H1 (cell line): ENCODE data around the gene PRICKLE1. TPM values are rescaled to one million over a fixed set of nuclear protein-coding genes. Genes with fewer than 3 reads are reported as not detected.

Experiments
- ASH2L ChIP-seq: fragments of 200-600, 300-600 bp; sonication (generic); IDR thresholded peaks from one replicate; pipeline ENCODE4 v1.7.1; 2017; ENCODE audit warnings: low read length
- CHD7 ChIP-seq: fragments of 300-600 bp; sonication (generic); IDR thresholded peaks from 2 replicates; pipeline ENCODE4 v1.7.1; 2012; ENCODE audit warnings: low read length, moderate library complexity, mild to moderate bottlenecking, inconsistent platforms; ENCODE audit not compliant: insufficient replicate concordance
- CTBP2 ChIP-seq: IDR thresholded peaks from 2 replicates; pipeline ENCODE4 v1.7.0; 2011; ENCODE audit warnings: borderline replicate concordance, mild to moderate bottlenecking, moderate library complexity, mixed read lengths, low read length; ENCODE audit not compliant: insufficient read depth, insufficient read length
- EZH2 ChIP-seq: fragments of 200-600 bp; sonication (generic); IDR thresholded peaks from 2 replicates; pipeline ENCODE4 v1.7.1; 2012; ENCODE audit warnings: low read depth, mild to moderate bottlenecking, moderate library complexity, low read length, inconsistent platforms; ENCODE audit not compliant: severe bottlenecking
- JUN ChIP-seq: IDR thresholded peaks from 2 replicates; pipeline ENCODE4 v1.6.1; 2011; ENCODE audit warnings: low read depth, mild to moderate bottlenecking, improper control_type of control experiment, low read length
- KDM1A ChIP-seq: fragments of 200-600, 300-600 bp; sonication (generic); IDR thresholded peaks from 2 replicates; pipeline ENCODE4 v1.7.1; 2016; ENCODE audit warnings: mild to moderate bottlenecking, low read length, borderline replicate concordance
- PHF8 ChIP-seq: fragments of 200-600 bp; sonication (generic); conservative IDR thresholded peaks from 2 replicates; pipeline ENCODE4 v1.7.1; 2012; ENCODE audit warnings: low read depth, mild to moderate bottlenecking, inconsistent platforms, low read length, moderate library complexity
- polyA plus RNA-seq, 7 experiments: library from polyadenylated mRNA; depleted of rRNA in 3 of 7; stranded (reverse) in 5 of 7; unstranded in 2 of 7; fragments of >200 nt in 5 of 7; fragments of 200-250 nt in 2 of 7; gene quantifications; 1 replicate in 5 of 7; 2 replicates in 1 of 7; 4 replicates in 1 of 7; pipeline versions ENCODE4 v1.2.1 to v1.2.3, GENCODE V29; 2011 to 2013; ENCODE audit warnings: missing spikeins in 2 of 7, mixed read lengths in 2 of 7
- total RNA-seq: library from RNA; stranded (reverse); fragmentation: NEBNext Ultra II Directional; extraction: Animal tissue kit (Norgen Biotek cat#: 25700); gene quantifications from 2 replicates; pipeline ENCODE4 v1.2.1, GENCODE V29; 2021
- TF ChIP-seq, protein P1 (sequence below): IDR thresholded peaks from 2 replicates; pipeline ENCODE4 v1.6.1; 2012; ENCODE audit warnings: inconsistent platforms

Gene PRICKLE1
- total and polyA plus RNA-seq, 2 of the 8 experiments (the other 6 are each of a cell fraction or from before 2014, with no cell fraction given), result 14.0 to 22.4 TPM

- TF ChIP-seq CHD7 (no peak), ASH2L (peak; percentile 75), JUN (no peak), CTBP2 (no peak), PHF8 (no peak), KDM1A (no peak), EZH2 (no peak)
- TF ChIP-seq, protein P1, sequence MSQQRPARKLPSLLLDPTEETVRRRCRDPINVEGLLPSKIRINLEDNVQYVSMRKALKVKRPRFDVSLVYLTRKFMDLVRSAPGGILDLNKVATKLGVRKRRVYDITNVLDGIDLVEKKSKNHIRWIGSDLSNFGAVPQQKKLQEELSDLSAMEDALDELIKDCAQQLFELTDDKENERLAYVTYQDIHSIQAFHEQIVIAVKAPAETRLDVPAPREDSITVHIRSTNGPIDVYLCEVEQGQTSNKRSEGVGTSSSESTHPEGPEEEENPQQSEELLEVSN, result no peak
Observed at GRCh38 chr12:42588524-42589464, 752 bp downstream of the PRICKLE1 start (continued).
